ENCODE results near the gene ACTL10. TPM values are rescaled to one million over a fixed set of nuclear protein-coding genes. Genes with fewer than 3 reads are reported as not detected.

ACTL10 gene
- total and polyA plus RNA-seq, 2 of the 13 experiments (the other 11 are each of a cell fraction or from before 2014, with no cell fraction given): not detected

DNA sequence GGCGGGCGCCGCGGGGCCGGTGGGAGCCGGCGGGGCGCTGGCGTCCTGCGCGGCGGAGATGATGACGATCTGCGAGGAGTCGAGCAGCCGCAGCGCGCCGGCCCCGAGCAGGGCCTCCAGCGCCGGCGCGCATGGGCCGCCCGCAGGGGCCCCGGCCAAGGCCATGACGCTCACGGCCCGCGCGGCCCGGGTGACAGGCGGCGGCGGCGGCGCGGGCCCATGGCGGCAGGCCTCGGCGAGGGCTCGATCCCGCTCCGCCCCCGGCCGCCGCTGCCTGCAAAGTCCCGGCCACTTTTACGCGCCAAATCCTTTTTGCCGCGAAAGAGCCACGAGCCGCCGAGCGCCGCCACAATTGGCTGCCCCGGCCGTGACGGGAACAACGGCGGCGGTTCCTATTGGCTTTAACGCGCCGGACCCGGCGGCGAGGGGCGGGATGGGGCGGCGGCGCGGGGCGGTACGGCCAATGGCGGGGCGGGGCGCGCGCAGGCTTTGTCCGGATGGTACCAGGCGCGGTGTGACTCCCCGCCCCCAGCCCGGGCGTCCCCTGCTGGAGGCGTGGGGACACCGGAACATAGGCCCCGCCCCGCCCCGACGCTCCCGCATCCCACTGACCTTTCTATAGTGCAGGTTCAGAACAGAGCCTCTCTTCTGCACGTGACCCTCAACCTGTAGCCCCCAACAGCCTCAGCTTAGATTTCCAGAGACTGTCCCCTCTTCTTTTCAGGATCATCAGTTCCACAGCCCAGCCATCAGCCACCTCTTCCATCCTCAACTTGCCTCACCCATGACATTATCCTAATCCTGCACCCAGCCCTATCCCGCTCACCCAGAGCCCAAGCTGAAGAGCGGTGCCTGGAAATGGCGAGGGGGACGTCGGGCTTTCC is 19.6 kb downstream of the ACTL10 start, which contains the start of gene E2F1 (continued):
- TF ChIP-seq AGO2 (optimal IDR thresholded peaks at IDR 0.05; ENCODE audit: low read depth, low read length) (no peak), ZNF367 (CRISPR knock-in tag; IDR thresholded peaks at IDR 0.05; ENCODE audit: borderline replicate concordance) (no peak), ZBTB7A (CRISPR knock-in tag; IDR thresholded peaks at IDR 0.05) (peak; percentile 40; the same call in 1 of the 2 replicates), U2AF2 (IDR thresholded peaks at IDR 0.05; ENCODE audit: low read depth, low read length) (0 out of 2 replicates have a peak, but pooled peaks have one; percentile 25), PRDM10 (CRISPR knock-in tag; IDR thresholded peaks at IDR 0.05; ENCODE audit: low read depth) (no peak), PAF1 (CRISPR knock-in tag; IDR thresholded peaks at IDR 0.05) (no peak), ZBTB42 (CRISPR knock-in tag; IDR thresholded peaks at IDR 0.05) (no peak), PHF21A (CRISPR knock-in tag; IDR thresholded peaks at IDR 0.05) (peak; percentile 80), ZFY (CRISPR knock-in tag; IDR thresholded peaks at IDR 0.05) (no peak; the same call in none of the 2 replicates), KAT8 (CRISPR knock-in tag; IDR thresholded peaks at IDR 0.05) (peak; percentile 77), ZNF747 (CRISPR knock-in tag; IDR thresholded peaks at IDR 0.05; ENCODE audit: borderline replicate concordance) (peak; percentile 87; the same call in 1 of the 2 replicates), NFRKB (IDR thresholded peaks at IDR 0.05) (no peak), ZNF331 (CRISPR knock-in tag; IDR thresholded peaks at IDR 0.05) (peak; percentile 72; the same call in 1 of the 2 replicates), ZKSCAN5 (CRISPR knock-in tag; IDR thresholded peaks at IDR 0.05) (no peak), ZMYM4 (CRISPR knock-in tag; IDR thresholded peaks at IDR 0.05) (peak; percentile 83), ZNF546 (CRISPR knock-in tag; conservative IDR thresholded peaks at IDR 0.05) (peak; percentile 98), TBX2 (CRISPR knock-in tag; IDR thresholded peaks at IDR 0.05; ENCODE audit: borderline replicate concordance) (peak; percentile 90), TBL1XR1 (IDR thresholded peaks at IDR 0.05; ENCODE audit: borderline replicate concordance, low read length, partially characterized antibody) (no peak), ZNF510 (CRISPR knock-in tag; IDR thresholded peaks at IDR 0.05; ENCODE audit: low read depth) (0 out of 2 replicates have a peak, but pooled peaks have one; percentile 69), ZBTB33 (CRISPR knock-in tag; IDR thresholded peaks at IDR 0.05) (no peak), ZNF557 (CRISPR knock-in tag; IDR thresholded peaks at IDR 0.05) (peak; percentile 84; the same call in 1 of the 2 replicates), RFXANK (CRISPR knock-in tag; IDR thresholded peaks at IDR 0.05) (peak; percentile 76; the same call in 1 of the 2 replicates), ZNF343 (CRISPR knock-in tag; IDR thresholded peaks at IDR 0.05) (peak; percentile 34; the same call in 1 of the 2 replicates)
- TF ChIP-seq, protein P1, sequence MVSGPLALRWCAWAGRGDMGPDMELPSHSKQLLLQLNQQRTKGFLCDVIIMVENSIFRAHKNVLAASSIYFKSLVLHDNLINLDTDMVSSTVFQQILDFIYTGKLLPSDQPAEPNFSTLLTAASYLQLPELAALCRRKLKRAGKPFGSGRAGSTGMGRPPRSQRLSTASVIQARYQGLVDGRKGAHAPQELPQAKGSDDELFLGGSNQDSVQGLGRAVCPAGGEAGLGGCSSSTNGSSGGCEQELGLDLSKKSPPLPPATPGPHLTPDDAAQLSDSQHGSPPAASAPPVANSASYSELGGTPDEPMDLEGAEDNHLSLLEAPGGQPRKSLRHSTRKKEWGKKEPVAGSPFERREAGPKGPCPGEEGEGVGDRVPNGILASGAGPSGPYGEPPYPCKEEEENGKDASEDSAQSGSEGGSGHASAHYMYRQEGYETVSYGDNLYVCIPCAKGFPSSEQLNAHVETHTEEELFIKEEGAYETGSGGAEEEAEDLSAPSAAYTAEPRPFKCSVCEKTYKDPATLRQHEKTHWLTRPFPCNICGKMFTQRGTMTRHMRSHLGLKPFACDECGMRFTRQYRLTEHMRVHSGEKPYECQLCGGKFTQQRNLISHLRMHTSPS (CRISPR knock-in tag; IDR thresholded peaks at IDR 0.05; ENCODE audit: low read depth): no peak
